H1 (cell line): ENCODE results near the gene FAM222B. TPM values are rescaled to one million over a fixed set of nuclear protein-coding genes. Genes with fewer than 3 reads are reported as not detected.

ENCODE experiments used
- CTCF ChIA-PET: fragments of 300-600 bp; sonication (Branson Sonifier 250); formaldehyde crosslinking; loops from one replicate; lab custom pipeline; 2021; ENCODE audit not compliant: partially characterized antibody; lab: Charles Lee
- POLR2A ChIA-PET: fragments of 300-600 bp; sonication (Branson Sonifier 250); formaldehyde crosslinking; loops from one replicate; lab custom pipeline; 2021; ENCODE audit warnings: inconsistent platforms; ENCODE audit not compliant: partially characterized antibody; lab: Charles Lee
- DNase-seq, 2 experiments: peaks; one replicate each; pipeline versions ENCODE4 v3.0.0 to v3.0.0-alpha.2; 2010 to 2022; ENCODE audit warnings: low spot score in 2 of 2, low read depth in 1 of 2, mixed read lengths in 1 of 2
- FAIRE-seq: peaks from 2 replicates; lab custom pipeline; 2011; peaks lifted over from hg19 to GRCh38; lab: Jason Lieb, UNC
- H2AFZ ChIP-seq: 2 replicates; pipeline ENCODE4 v1.8.1; 2012; ENCODE audit warnings: low read length, inconsistent platforms
- H2AK5ac ChIP-seq: 2 replicates; pipeline ENCODE4 v1.6.1; 2013; ENCODE audit warnings: low read depth, low read length
- H2BK120ac ChIP-seq: replicated peaks from 2 replicates; pipeline ENCODE3; 2013; ENCODE audit warnings: low read depth, low read length, inconsistent platforms
- H2BK12ac ChIP-seq: 2 replicates; pipeline ENCODE4 v1.6.1; 2013; ENCODE audit warnings: low read depth, low read length
- H2BK15ac ChIP-seq: 2 replicates; pipeline ENCODE4 v1.6.1; 2013; ENCODE audit warnings: low read length
- H2BK20ac ChIP-seq: 2 replicates; pipeline ENCODE4 v1.6.1; 2013; ENCODE audit warnings: low read length
- H2BK5ac ChIP-seq: 2 replicates; pipeline ENCODE4 v1.6.1; 2013; ENCODE audit warnings: low read depth, low read length
- H3K14ac ChIP-seq: 2 replicates; pipeline ENCODE4 v1.6.1; 2013; ENCODE audit warnings: inconsistent platforms; ENCODE audit not compliant: insufficient read length
- H3K18ac ChIP-seq: 2 replicates; pipeline ENCODE4 v1.6.1; 2013; ENCODE audit warnings: low read length; ENCODE audit errors: extremely low read depth
- H3K23ac ChIP-seq: 2 replicates; pipeline ENCODE4 v1.6.1; 2013; ENCODE audit warnings: inconsistent platforms; ENCODE audit not compliant: insufficient read length
- H3K23me2 ChIP-seq: 2 replicates; pipeline ENCODE4 v1.6.1; 2013; ENCODE audit warnings: low read depth, low read length
- H3K27ac ChIP-seq: 2 replicates; pipeline ENCODE4 v1.6.1; 2011; ENCODE audit warnings: low read depth, low read length, inconsistent platforms
- H3K27me3 ChIP-seq, 4 experiments: replicated peaks in 1 of 4; 1 replicate in 1 of 4; 2 replicates in 3 of 4; pipeline versions ENCODE4 v1.6.1 to v1.8.1; 2011 to 2013; ENCODE audit warnings: low read length in 3 of 4, mild to moderate bottlenecking in 3 of 4, inconsistent platforms in 2 of 4, mixed read lengths in 2 of 4, moderate library complexity in 1 of 4; ENCODE audit not compliant: control insufficient read depth in 3 of 4, insufficient read depth in 3 of 4; ENCODE audit errors: extremely low read depth in 1 of 4
- H3K36me3 ChIP-seq, 4 experiments: 2 replicates each; pipeline versions ENCODE4 v1.6.1 to v1.8.1; 2011 to 2013; ENCODE audit warnings: mild to moderate bottlenecking in 4 of 4, low read length in 3 of 4, moderate library complexity in 2 of 4, control low read depth in 1 of 4, inconsistent platforms in 1 of 4; ENCODE audit not compliant: insufficient read depth in 4 of 4, control insufficient read depth in 2 of 4
- H3K4ac ChIP-seq: replicated peaks from 2 replicates; pipeline ENCODE3; 2013; ENCODE audit warnings: low read length, low read depth, mixed read lengths, inconsistent platforms; ENCODE audit not compliant: insufficient read length
- H3K4me1 ChIP-seq, 4 experiments: replicated peaks in 1 of 4; 1 replicate in 1 of 4; 2 replicates in 3 of 4; pipeline versions ENCODE4 v1.6.1 to v1.8.1; 2011 to 2013; ENCODE audit warnings: low read length in 3 of 4, inconsistent platforms in 2 of 4, mixed read lengths in 1 of 4; ENCODE audit not compliant: insufficient read depth in 4 of 4, control insufficient read depth in 3 of 4
- H3K4me2 ChIP-seq, 2 experiments: 2 replicates each; pipeline versions ENCODE4 v1.6.1 to v1.8.1; 2011 to 2013; ENCODE audit warnings: low read depth in 2 of 2, low read length in 2 of 2, control low read depth in 1 of 2, inconsistent platforms in 1 of 2, mild to moderate bottlenecking in 1 of 2; ENCODE audit not compliant: insufficient read depth in 1 of 2
- H3K4me3 ChIP-seq, 4 experiments: fragments of 200-600, 300-600 bp in 1 of 4; sonication (generic), shearing (Covaris generic), sonication (Bioruptor Twin) in 1 of 4; 2 replicates each; pipeline versions ENCODE4 v1.5.1 to v1.8.1; 2011 to 2016; ENCODE audit warnings: low read length in 4 of 4, low read depth in 3 of 4, control low read depth in 2 of 4, inconsistent platforms in 2 of 4, mild to moderate bottlenecking in 2 of 4, mixed read lengths in 1 of 4, moderate library complexity in 1 of 4; ENCODE audit not compliant: insufficient read depth in 2 of 4; ENCODE audit errors: extremely low read depth in 1 of 4
- H3K56ac ChIP-seq: replicated peaks from 2 replicates; pipeline ENCODE3; 2013; ENCODE audit warnings: low read depth, mild to moderate bottlenecking, mixed read lengths, low read length, inconsistent platforms; ENCODE audit not compliant: insufficient read length
- H3K79me1 ChIP-seq: 2 replicates; pipeline ENCODE4 v1.6.1; 2013; ENCODE audit warnings: low read depth, low read length, control low read depth
- H3K79me2 ChIP-seq, 2 experiments: 2 replicates each; pipeline versions ENCODE4 v1.6.1 to v1.8.1; 2012 to 2013; ENCODE audit warnings: low read length in 2 of 2, mild to moderate bottlenecking in 2 of 2, inconsistent platforms in 1 of 2; ENCODE audit not compliant: insufficient read depth in 2 of 2, control insufficient read depth in 1 of 2
- H3K9ac ChIP-seq, 4 experiments: replicated peaks in 1 of 4; 1 replicate in 1 of 4; 2 replicates in 3 of 4; pipeline versions ENCODE4 v1.6.1 to v1.8.1; 2011 to 2013; ENCODE audit warnings: low read depth in 3 of 4, low read length in 3 of 4, control low read depth in 2 of 4, mild to moderate bottlenecking in 2 of 4, moderate library complexity in 2 of 4, inconsistent platforms in 1 of 4; ENCODE audit errors: extremely low read depth in 1 of 4
- H3K9me3 ChIP-seq, 2 experiments: 2 replicates each; pipeline versions ENCODE4 v1.6.1 to v1.8.1; 2012 to 2013; ENCODE audit warnings: mild to moderate bottlenecking in 2 of 2, moderate library complexity in 2 of 2, control low read depth in 1 of 2, inconsistent platforms in 1 of 2, low read depth in 1 of 2, low read length in 1 of 2, mixed read lengths in 1 of 2; ENCODE audit not compliant: insufficient read depth in 2 of 2
- H4K20me1 ChIP-seq, 2 experiments: replicated peaks in 1 of 2; 2 replicates each; pipeline versions ENCODE3 to v1.8.1; 2011 to 2013; ENCODE audit warnings: inconsistent platforms in 2 of 2, low read length in 2 of 2, mild to moderate bottlenecking in 1 of 2; ENCODE audit not compliant: insufficient read depth in 2 of 2, control insufficient read depth in 1 of 2
- H4K5ac ChIP-seq: 2 replicates; pipeline ENCODE4 v1.6.1; 2013; ENCODE audit warnings: low read length, low read depth, mixed read lengths, inconsistent platforms; ENCODE audit not compliant: insufficient read length
- H4K8ac ChIP-seq: 2 replicates; pipeline ENCODE4 v1.8.0; 2013; ENCODE audit warnings: mild to moderate bottlenecking, moderate library complexity, low read length, inconsistent platforms; ENCODE audit not compliant: insufficient read depth; ENCODE audit errors: extremely low read depth
- H4K91ac ChIP-seq: replicated peaks from 2 replicates; pipeline ENCODE3; 2013; ENCODE audit warnings: low read length, mixed read lengths, inconsistent platforms; ENCODE audit not compliant: insufficient read length
- CHD2 ChIP-seq: IDR thresholded peaks from 2 replicates; pipeline ENCODE4 v1.6.1; 2012; ENCODE audit warnings: low read length, improper control_type of control experiment
- MAFK ChIP-seq: IDR thresholded peaks from 2 replicates; pipeline ENCODE4 v1.6.1; 2012; ENCODE audit warnings: low read depth, mild to moderate bottlenecking, improper control_type of control experiment, low read length
- WGBS, 2 experiments: shearing (Covaris generic) in 1 of 2; methylation state at CpG; one replicate each; pipeline versions ENCODE4 v1.1.6 to v1.1.7; 2013 to 2015; ENCODE audit warnings: low lambda C conversion rate in 2 of 2, mixed read lengths in 2 of 2, inconsistent platforms in 1 of 2, low coverage in 1 of 2, missing lambda C conversion rate in 1 of 2; ENCODE audit not compliant: insufficient replicate concordance in 2 of 2, insufficient coverage in 1 of 2, insufficient read length in 1 of 2; ENCODE audit errors: extremely low coverage in 1 of 2, missing lambda C conversion rate in 1 of 2; 5-methylcytosine and 5-hydroxymethylcytosine counted together
- polyA plus RNA-seq, 7 experiments: library from polyadenylated mRNA; depleted of rRNA in 3 of 7; stranded (reverse) in 5 of 7; unstranded in 2 of 7; fragments of >200 nt in 5 of 7; fragments of 200-250 nt in 2 of 7; gene quantifications; 1 replicate in 5 of 7; 2 replicates in 1 of 7; 4 replicates in 1 of 7; pipeline versions ENCODE4 v1.2.1 to v1.2.3, GENCODE V29; 2011 to 2013; ENCODE audit warnings: missing spikeins in 2 of 7, mixed read lengths in 2 of 7
- total RNA-seq: library from RNA; stranded (reverse); fragmentation: NEBNext Ultra II Directional; extraction: Animal tissue kit (Norgen Biotek cat#: 25700); gene quantifications from 2 replicates; pipeline ENCODE4 v1.2.1, GENCODE V29; 2021

FAM222B gene
- total and polyA plus RNA-seq, 2 of the 8 experiments (the other 6 are each of a cell fraction or from before 2014, with no cell fraction given), result 42.1 to 81.7 TPM

- Histone ChIP-seq H4K5ac (no peak overlapping the region), H4K8ac (no peak overlapping the region), H4K20me1 (peaks cover 0 to 2% of the 10 kb centered on the region in 2 experiments), H3K79me1 (no peaks in the 10 kb centered on the region; the same call in 1 of the 2 replicates), H3K27ac (no peak overlapping the region), H3K36me3 (peaks cover 0 to 7% (median 0%) of the 10 kb centered on the region in 4 experiments; a peak in 1 of 8 replicates), H3K4me3 (no peak overlapping the region), H3K4ac (no peak overlapping the region), H2BK15ac (no peak overlapping the region), H2AK5ac (no peak overlapping the region), H2AFZ (no peak overlapping the region), H4K91ac (no peak overlapping the region), H3K23me2 (no peaks in the 10 kb centered on the region), H3K4me1 (no peaks in the 10 kb centered on the region), H3K9ac (no peak overlapping the region), H3K27me3 (no peaks in the 10 kb centered on the region), H2BK120ac (no peak overlapping the region), H3K14ac (no peak overlapping the region), H3K18ac (no peak overlapping the region), H3K9me3 (no peaks in the 10 kb centered on the region), H3K23ac (no peak overlapping the region), H2BK20ac (no peak overlapping the region), H2BK12ac (no peak overlapping the region), H2BK5ac (no peak overlapping the region), H3K79me2 (peaks cover 3 to 69% of the 10 kb centered on the region in 2 experiments; a peak in 3 of 4 replicates), H3K56ac (no peak overlapping the region), H3K4me2 (no peak overlapping the region)
- DNase-seq (no peak), FAIRE-seq (no peak)
- CTCF ChIA-PET, result interaction anchor here (1.2 to 2.8 kb wide), 3 partner anchors 10 to 45 kb away, joined by 3 to 11 read pairs (median 4); no protein-coding TSS in a partner anchor
- TF ChIP-seq CHD2 (no peak), MAFK (peak; percentile 100)
- POLR2A ChIA-PET, result interaction anchor here (1.5 to 3.3 kb wide), 3 partner anchors 9 to 38 kb away, joined by 4 to 11 read pairs (median 4); no protein-coding TSS in a partner anchor
- 88% methylated on average over 1 of the region's 1 CpG; no CpG with 5 or more reads in 1 of the 2 experiments for WGBS, 2 experiments
Observed at GRCh38 chr17:28834420-28834819, 8.2 kb downstream of the FAM222B start.
